DND-41 (cell line): ENCODE data around the gene NR2F1.

Experiments used
- EZH2 ChIP-seq: IDR thresholded peaks from 3 replicates; pipeline ENCODE4 v1.6.1; 2012; ENCODE audit warnings: borderline replicate concordance, low read depth, mild to moderate bottlenecking, moderate library complexity, low read length, inconsistent platforms; ENCODE audit not compliant: severe bottlenecking
- TF ChIP-seq, protein P1 (sequence below): IDR thresholded peaks from 2 replicates; pipeline ENCODE4 v1.5.1; 2012; ENCODE audit warnings: borderline replicate concordance, low read length, moderate library complexity, mild to moderate bottlenecking; ENCODE audit not compliant: poor library complexity, severe bottlenecking; ENCODE audit errors: extremely low read depth

DNA sequence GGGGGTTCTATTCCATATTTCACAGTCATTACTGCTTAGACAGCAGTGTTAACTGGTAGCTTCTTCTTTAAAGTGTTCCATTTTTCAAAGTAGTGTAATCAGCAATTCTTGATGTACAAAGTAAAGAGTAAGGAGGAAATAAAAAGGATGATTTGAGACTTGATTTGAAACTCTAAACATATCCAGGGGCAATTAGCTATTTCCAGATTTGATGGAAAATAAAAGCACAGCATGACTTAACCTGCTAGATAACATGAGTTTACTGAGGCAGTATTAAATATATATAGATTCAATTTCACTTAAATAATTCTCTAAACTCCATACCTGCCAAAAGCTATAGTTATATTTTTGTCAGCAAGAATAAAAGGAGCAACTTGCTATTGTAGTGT, 29.8 kb downstream of the NR2F1 start:
- TF ChIP-seq, protein P1, sequence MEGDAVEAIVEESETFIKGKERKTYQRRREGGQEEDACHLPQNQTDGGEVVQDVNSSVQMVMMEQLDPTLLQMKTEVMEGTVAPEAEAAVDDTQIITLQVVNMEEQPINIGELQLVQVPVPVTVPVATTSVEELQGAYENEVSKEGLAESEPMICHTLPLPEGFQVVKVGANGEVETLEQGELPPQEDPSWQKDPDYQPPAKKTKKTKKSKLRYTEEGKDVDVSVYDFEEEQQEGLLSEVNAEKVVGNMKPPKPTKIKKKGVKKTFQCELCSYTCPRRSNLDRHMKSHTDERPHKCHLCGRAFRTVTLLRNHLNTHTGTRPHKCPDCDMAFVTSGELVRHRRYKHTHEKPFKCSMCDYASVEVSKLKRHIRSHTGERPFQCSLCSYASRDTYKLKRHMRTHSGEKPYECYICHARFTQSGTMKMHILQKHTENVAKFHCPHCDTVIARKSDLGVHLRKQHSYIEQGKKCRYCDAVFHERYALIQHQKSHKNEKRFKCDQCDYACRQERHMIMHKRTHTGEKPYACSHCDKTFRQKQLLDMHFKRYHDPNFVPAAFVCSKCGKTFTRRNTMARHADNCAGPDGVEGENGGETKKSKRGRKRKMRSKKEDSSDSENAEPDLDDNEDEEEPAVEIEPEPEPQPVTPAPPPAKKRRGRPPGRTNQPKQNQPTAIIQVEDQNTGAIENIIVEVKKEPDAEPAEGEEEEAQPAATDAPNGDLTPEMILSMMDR, result no peak
- TF ChIP-seq EZH2, result no peak
